ENCODE data around the gene RHBDF1.

RHBDF1 gene

DNA sequence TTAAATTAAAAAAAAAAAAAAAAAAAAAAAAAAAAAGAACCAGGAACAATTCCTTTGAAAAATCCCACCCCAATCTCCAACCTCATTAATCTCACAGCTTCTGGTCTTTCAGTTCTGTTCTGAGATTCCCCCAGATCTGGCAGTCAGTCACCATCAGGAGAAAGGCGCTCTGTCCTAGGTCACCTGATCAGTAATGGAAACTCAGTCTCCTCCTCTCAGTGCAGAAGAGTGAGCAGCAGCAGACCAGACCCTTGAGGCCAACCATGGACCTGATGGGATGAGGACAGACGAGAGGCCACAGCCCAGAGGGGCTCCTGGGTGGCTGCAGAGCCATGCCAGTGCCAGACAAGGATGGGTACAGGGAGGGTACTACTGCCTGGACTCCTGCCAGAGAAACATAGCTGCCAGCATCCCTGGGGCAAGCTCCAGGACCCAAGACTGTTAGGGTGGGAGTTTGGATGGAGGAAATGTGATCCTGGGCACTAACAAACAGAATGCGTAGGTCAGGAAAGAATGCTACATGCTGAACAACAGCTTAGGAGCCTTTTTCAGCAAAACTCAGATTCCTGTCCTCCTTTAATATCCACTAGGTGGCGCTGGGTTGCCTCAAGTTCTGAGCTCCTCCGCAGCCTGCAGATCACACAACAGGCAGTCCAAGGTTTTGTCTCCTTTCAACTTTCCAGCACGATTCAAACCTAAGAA, 34.3 kb upstream of the RHBDF1 start:
- no peaks in the 10 kb centered on the region for H3K27me3 ChIP-seq (ENCODE audit: control insufficient read depth in 1 of 2, insufficient read depth in 2 of 2, low read length in 2 of 2)
- H3K27ac ChIP-seq (ENCODE audit: low read length), result no peak overlapping the region
- peaks cover 7% of the 10 kb centered on the region for H3K4me1 ChIP-seq (ENCODE audit: control insufficient read depth, insufficient read depth, low read length)
- H3K4me3 ChIP-seq (ENCODE audit: low read length in 2 of 2), result no peak overlapping the region
- H3K9me3 ChIP-seq (ENCODE audit: control insufficient read depth in 2 of 2, low read length in 2 of 2), result no peaks in the 10 kb centered on the region
- H3K9ac ChIP-seq (ENCODE audit: low read length in 2 of 2), result no peak overlapping the region
- peaks cover 9 to 17% of the 10 kb centered on the region in 2 donors for H3K36me3 ChIP-seq (ENCODE audit: control insufficient read depth in 2 of 2, insufficient read depth in 2 of 2, low read length in 2 of 2)

DNA sequence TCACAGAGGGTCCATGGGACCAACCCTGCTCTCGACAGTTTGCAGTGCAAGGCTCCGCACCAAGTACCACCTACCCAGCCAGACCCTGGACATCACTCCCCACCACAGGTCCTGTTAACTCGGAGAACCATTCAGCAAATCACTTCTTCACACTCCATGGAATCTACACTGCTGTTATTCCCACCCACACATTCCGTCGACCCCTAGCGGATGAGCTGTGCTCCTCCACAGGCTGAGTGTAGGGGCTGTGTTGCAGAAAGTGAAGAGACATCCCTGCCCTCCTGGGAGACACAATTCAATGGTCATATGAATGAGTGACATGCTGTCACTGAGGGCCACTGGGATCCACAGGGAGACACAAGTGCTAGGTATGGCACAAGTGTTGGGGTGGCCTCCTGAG, 33.1 kb upstream of the RHBDF1 start:
- Histone ChIP-seq H3K4me1 (ENCODE audit: control insufficient read depth, insufficient read depth, low read length) (peaks cover 14% of the 10 kb centered on the region), H3K27ac (ENCODE audit: low read length) (no peak overlapping the region), H3K36me3 (ENCODE audit: control insufficient read depth in 2 of 2, insufficient read depth in 2 of 2, low read length in 2 of 2) (peaks cover 9 to 17% of the 10 kb centered on the region in 2 donors), H3K9me3 (ENCODE audit: control insufficient read depth in 2 of 2, low read length in 2 of 2) (no peaks in the 10 kb centered on the region), H3K4me3 (ENCODE audit: low read length in 2 of 2) (no peak overlapping the region), H3K9ac (ENCODE audit: low read length in 2 of 2) (no peak overlapping the region), H3K27me3 (ENCODE audit: control insufficient read depth in 1 of 2, insufficient read depth in 2 of 2, low read length in 2 of 2) (no peaks in the 10 kb centered on the region)

DNA sequence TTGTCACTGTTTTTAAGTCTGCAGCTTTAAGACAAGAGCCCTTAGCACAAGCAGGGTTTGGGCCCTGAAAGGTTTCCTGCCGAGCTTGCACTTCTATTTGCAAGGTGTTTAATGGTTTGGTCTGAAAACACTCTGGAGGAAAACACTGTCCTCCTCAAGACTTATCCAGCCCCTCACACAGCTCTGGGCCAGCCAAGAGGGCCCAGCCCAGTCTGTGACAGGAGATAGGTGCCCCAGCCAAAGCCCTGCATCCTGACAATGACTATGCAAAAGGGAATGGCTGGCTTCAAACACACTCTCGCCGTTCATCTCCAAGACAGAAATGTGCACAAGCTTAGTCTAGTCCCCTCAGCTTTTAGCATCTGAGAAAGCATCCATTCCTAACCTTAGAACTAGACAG, 32.5 kb upstream of the RHBDF1 start:
- Histone ChIP-seq H3K27ac (ENCODE audit: low read length) (no peak overlapping the region), H3K4me3 (ENCODE audit: low read length in 2 of 2) (no peak overlapping the region), H3K27me3 (ENCODE audit: control insufficient read depth in 1 of 2, insufficient read depth in 2 of 2, low read length in 2 of 2) (no peaks in the 10 kb centered on the region), H3K9me3 (ENCODE audit: control insufficient read depth in 2 of 2, low read length in 2 of 2) (no peaks in the 10 kb centered on the region), H3K9ac (ENCODE audit: low read length in 2 of 2) (no peak overlapping the region), H3K4me1 (ENCODE audit: control insufficient read depth, insufficient read depth, low read length) (peaks cover 14% of the 10 kb centered on the region), H3K36me3 (ENCODE audit: control insufficient read depth in 2 of 2, insufficient read depth in 2 of 2, low read length in 2 of 2) (peaks cover 12 to 16% of the 10 kb centered on the region in 2 donors)

GRCh38 chr16:104355-104754, 31.9 kb upstream of the RHBDF1 start:
- H3K27ac ChIP-seq (ENCODE audit: low read length), result no peak overlapping the region
- H3K9ac ChIP-seq (ENCODE audit: low read length in 2 of 2), result no peak overlapping the region

GRCh38 chr16:102060-102855, 29.8 kb upstream of the RHBDF1 start:
- H3K9ac ChIP-seq (ENCODE audit: low read length in 2 of 2), result no peak overlapping the region
- no peak overlapping the region for H3K27ac ChIP-seq (ENCODE audit: low read length)
- peaks cover 19% of the 10 kb centered on the region for H3K4me1 ChIP-seq (ENCODE audit: control insufficient read depth, insufficient read depth, low read length)
- H3K27me3 ChIP-seq (ENCODE audit: control insufficient read depth in 1 of 2, insufficient read depth in 2 of 2, low read length in 2 of 2), result no peaks in the 10 kb centered on the region
- H3K9me3 ChIP-seq (ENCODE audit: control insufficient read depth in 2 of 2, low read length in 2 of 2), result no peaks in the 10 kb centered on the region
- H3K4me3 ChIP-seq (ENCODE audit: low read length in 2 of 2), result peak overlapping the region in 1 of 2 donors; percentile 29
- H3K36me3 ChIP-seq (ENCODE audit: control insufficient read depth in 2 of 2, insufficient read depth in 2 of 2, low read length in 2 of 2), result peaks cover 3 to 15% of the 10 kb centered on the region in 2 donors

More at GRCh38 chr16:104355-104754, 31.9 kb upstream of the RHBDF1 start:
- Histone ChIP-seq H3K4me1 (ENCODE audit: control insufficient read depth, insufficient read depth, low read length) (peaks cover 14% of the 10 kb centered on the region), H3K9me3 (ENCODE audit: control insufficient read depth in 2 of 2, low read length in 2 of 2) (no peaks in the 10 kb centered on the region), H3K27me3 (ENCODE audit: control insufficient read depth in 1 of 2, insufficient read depth in 2 of 2, low read length in 2 of 2) (no peaks in the 10 kb centered on the region), H3K4me3 (ENCODE audit: low read length in 2 of 2) (no peak overlapping the region), H3K36me3 (ENCODE audit: control insufficient read depth in 2 of 2, insufficient read depth in 2 of 2, low read length in 2 of 2) (peaks cover 8 to 16% of the 10 kb centered on the region in 2 donors)

GRCh38 chr16:101586-101985, 29.2 kb upstream of the RHBDF1 start:
- Histone ChIP-seq H3K27me3 (ENCODE audit: control insufficient read depth in 1 of 2, insufficient read depth in 2 of 2, low read length in 2 of 2) (no peaks in the 10 kb centered on the region), H3K36me3 (ENCODE audit: control insufficient read depth in 2 of 2, insufficient read depth in 2 of 2, low read length in 2 of 2) (peaks cover 3 to 15% of the 10 kb centered on the region in 2 donors), H3K27ac (ENCODE audit: low read length) (no peak overlapping the region), H3K4me3 (ENCODE audit: low read length in 2 of 2) (no peak overlapping the region), H3K4me1 (ENCODE audit: control insufficient read depth, insufficient read depth, low read length) (peaks cover 23% of the 10 kb centered on the region), H3K9me3 (ENCODE audit: control insufficient read depth in 2 of 2, low read length in 2 of 2) (no peaks in the 10 kb centered on the region), H3K9ac (ENCODE audit: low read length in 2 of 2) (no peak overlapping the region)

DNA sequence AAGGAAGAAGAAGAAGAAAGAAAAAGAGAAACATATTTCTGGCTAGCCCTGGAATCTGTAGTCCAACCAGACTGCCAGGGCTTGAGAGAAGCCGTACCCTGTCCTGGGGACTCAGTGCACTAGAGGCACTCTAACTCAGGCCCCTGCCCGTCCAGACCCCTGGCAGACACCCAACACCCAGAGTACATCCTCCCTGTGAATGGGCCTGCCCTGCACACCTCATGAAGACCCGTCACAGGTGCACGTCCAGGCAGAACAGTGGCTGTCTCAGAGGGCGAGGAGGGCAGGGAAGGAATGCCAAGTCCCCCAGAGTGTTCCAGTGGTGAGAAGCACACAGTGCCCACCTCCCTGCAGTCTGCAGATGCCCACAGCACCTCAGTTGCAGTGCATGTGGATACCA, 28.6 kb upstream of the RHBDF1 start:
- no peaks in the 10 kb centered on the region for H3K27me3 ChIP-seq (ENCODE audit: control insufficient read depth in 1 of 2, insufficient read depth in 2 of 2, low read length in 2 of 2)
- H3K27ac ChIP-seq (ENCODE audit: low read length), result no peak overlapping the region
- no peaks in the 10 kb centered on the region for H3K9me3 ChIP-seq (ENCODE audit: control insufficient read depth in 2 of 2, low read length in 2 of 2)
- H3K9ac ChIP-seq (ENCODE audit: low read length in 2 of 2), result no peak overlapping the region
- H3K4me3 ChIP-seq (ENCODE audit: low read length in 2 of 2), result no peak overlapping the region
- peaks cover 23% of the 10 kb centered on the region for H3K4me1 ChIP-seq (ENCODE audit: control insufficient read depth, insufficient read depth, low read length)
- H3K36me3 ChIP-seq (ENCODE audit: control insufficient read depth in 2 of 2, insufficient read depth in 2 of 2, low read length in 2 of 2), result peaks cover 3 to 15% of the 10 kb centered on the region in 2 donors

- H3K36me3 ChIP-seq (ENCODE audit: control insufficient read depth in 2 of 2, insufficient read depth in 2 of 2, low read length in 2 of 2), result peaks cover 7 to 14% of the 10 kb centered on the region in 2 donors
- no peaks in the 10 kb centered on the region for H3K27me3 ChIP-seq (ENCODE audit: control insufficient read depth in 1 of 2, insufficient read depth in 2 of 2, low read length in 2 of 2)
- H3K27ac ChIP-seq (ENCODE audit: low read length), result no peak overlapping the region
- H3K9me3 ChIP-seq (ENCODE audit: control insufficient read depth in 2 of 2, low read length in 2 of 2), result no peaks in the 10 kb centered on the region
- H3K9ac ChIP-seq (ENCODE audit: low read length in 2 of 2), result no peak overlapping the region
- H3K4me3 ChIP-seq (ENCODE audit: low read length in 2 of 2), result no peak overlapping the region
- H3K4me1 ChIP-seq (ENCODE audit: control insufficient read depth, insufficient read depth, low read length), result peaks cover 19% of the 10 kb centered on the region
Observed at GRCh38 chr16:97822-98221, 25.4 kb upstream of the RHBDF1 start.

GRCh38 chr16:96935-97381, 24.5 kb upstream of the RHBDF1 start:
- no peaks in the 10 kb centered on the region for H3K27me3 ChIP-seq (ENCODE audit: control insufficient read depth in 1 of 2, insufficient read depth in 2 of 2, low read length in 2 of 2)
- H3K9me3 ChIP-seq (ENCODE audit: control insufficient read depth in 2 of 2, low read length in 2 of 2), result no peaks in the 10 kb centered on the region
- H3K9ac ChIP-seq (ENCODE audit: low read length in 2 of 2), result no peak overlapping the region
- H3K4me3 ChIP-seq (ENCODE audit: low read length in 2 of 2), result no peak overlapping the region
- H3K4me1 ChIP-seq (ENCODE audit: control insufficient read depth, insufficient read depth, low read length), result peaks cover 21% of the 10 kb centered on the region
- H3K27ac ChIP-seq (ENCODE audit: low read length), result no peak overlapping the region
- H3K36me3 ChIP-seq (ENCODE audit: control insufficient read depth in 2 of 2, insufficient read depth in 2 of 2, low read length in 2 of 2), result peaks cover 7 to 16% of the 10 kb centered on the region in 2 donors

DNA sequence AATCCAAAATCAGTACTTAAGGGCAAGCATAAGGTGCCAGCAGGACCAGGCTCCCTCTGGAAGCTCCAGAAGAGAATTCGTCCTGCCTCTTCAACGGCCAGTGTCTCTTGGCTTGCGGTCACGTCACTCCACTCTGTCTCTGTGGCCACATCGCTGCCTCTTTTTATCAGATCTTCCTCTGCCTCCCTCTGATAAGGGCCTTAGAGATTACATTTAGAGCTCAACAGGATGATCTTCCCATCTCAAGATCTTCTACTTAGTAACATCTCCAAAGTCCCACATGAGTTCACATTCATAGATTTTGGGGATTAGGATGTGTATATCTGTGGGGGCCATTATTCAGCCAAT, 22.5 kb upstream of the RHBDF1 start:
- Histone ChIP-seq H3K4me3 (ENCODE audit: low read length in 2 of 2) (no peak overlapping the region), H3K4me1 (ENCODE audit: control insufficient read depth, insufficient read depth, low read length) (peaks cover 19% of the 10 kb centered on the region), H3K9ac (ENCODE audit: low read length in 2 of 2) (peak overlapping the region in 1 of 2 donors; percentile 21), H3K27ac (ENCODE audit: low read length) (no peak overlapping the region), H3K27me3 (ENCODE audit: control insufficient read depth in 1 of 2, insufficient read depth in 2 of 2, low read length in 2 of 2) (no peaks in the 10 kb centered on the region), H3K36me3 (ENCODE audit: control insufficient read depth in 2 of 2, insufficient read depth in 2 of 2, low read length in 2 of 2) (peaks cover 3 to 13% of the 10 kb centered on the region in 2 donors), H3K9me3 (ENCODE audit: control insufficient read depth in 2 of 2, low read length in 2 of 2) (no peaks in the 10 kb centered on the region)

All from stomach smooth muscle (tissue), 2 donors.